GM18907 (cell line): Measurements from ENCODE around the gene ENPP5.
"Not testable (repeated sequence)": the region's sequence is repeated elsewhere in the genome, so short reads cannot be mapped to it uniquely, and the experiment has no call there.

Experiments
- ATAC-seq: cut with Tn5 transposase; IDR thresholded peaks from one replicate; pipeline ENCODE4 v1.9.1; 2021; ENCODE audit warnings: mild to moderate bottlenecking, moderate library complexity; ENCODE audit not compliant: unreplicated experiment

Gene ENPP5

DNA sequence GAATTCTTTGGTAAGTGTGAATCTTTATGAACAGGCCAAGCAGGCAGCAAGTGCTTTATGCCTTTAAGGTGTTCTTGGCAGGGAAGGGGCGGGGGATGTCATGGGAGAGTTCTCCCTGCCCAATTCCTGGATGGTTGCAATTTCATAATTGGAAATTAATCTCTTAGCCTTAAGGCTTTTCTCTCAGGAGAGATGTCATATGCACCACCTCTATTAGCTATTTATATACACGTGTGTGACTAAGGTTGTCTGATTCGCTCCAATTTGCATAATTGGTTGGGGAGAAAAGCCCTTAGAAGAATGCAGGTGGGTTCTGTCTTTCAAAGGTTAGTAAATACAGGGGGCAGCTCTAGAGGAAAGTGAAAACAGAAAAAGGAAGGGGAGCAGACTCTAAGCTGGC is 5.2 kb upstream of the ENPP5 start:
- ATAC-seq = peak; percentile 59

GRCh38 chr6:46175446-46175845 is 4.7 kb upstream of the ENPP5 start:
- ATAC-seq = peak; percentile 82

GRCh38 chr6:46174904-46175303 is 4.1 kb upstream of the ENPP5 start:
- no peak for ATAC-seq

GRCh38 chr6:46172176-46172575 is 1.4 kb upstream of the ENPP5 start:
- no peak for ATAC-seq

DNA sequence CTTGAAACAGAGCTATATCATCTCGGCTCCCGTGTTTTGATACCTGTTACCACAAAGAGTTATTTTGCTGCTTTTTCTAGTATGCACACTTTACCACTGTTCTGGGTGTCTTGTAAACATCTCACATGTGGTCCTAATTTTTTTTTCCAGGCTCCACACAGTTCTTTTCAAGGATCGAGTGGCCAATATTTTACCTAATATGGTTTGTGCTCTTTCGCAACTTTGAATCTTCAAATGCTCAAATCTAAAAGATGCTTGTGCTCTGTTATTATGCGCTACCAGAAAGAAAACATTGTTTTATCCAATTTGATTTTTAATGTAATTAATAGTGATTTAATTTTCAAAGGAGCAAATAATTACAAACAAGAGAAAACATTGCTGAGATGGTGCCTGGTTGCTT is 10.7 kb downstream of the ENPP5 start:
- no peak for ATAC-seq

GRCh38 chr6:46159229-46159628 is 11.6 kb downstream of the ENPP5 start:
- ATAC-seq = no peak

- no peak for ATAC-seq
Observed at GRCh38 chr6:46156701-46157100, 14.1 kb downstream of the ENPP5 start.

DNA sequence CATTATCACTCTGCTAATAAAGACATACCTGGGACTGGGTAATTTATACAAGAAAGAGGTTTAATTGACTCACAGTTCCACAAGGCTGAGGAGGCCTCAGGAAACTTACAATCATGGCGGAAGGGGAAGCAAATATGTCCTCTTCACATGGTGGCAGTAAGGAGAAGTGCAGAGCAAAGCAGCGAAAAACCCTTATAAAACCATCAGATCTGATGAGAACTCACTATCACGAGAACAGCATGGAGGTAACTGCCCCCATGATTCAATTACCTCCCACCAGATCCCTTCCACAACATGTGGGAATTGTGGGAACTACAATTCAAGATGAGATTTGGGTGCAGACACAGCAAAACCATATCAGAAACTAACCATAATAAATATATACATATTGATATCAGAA is 21.7 kb downstream of the ENPP5 start:
- ATAC-seq = not testable (repeated sequence)

GRCh38 chr6:46144270-46144669 is 26.5 kb downstream of the ENPP5 start:
- ATAC-seq = no peak

DNA sequence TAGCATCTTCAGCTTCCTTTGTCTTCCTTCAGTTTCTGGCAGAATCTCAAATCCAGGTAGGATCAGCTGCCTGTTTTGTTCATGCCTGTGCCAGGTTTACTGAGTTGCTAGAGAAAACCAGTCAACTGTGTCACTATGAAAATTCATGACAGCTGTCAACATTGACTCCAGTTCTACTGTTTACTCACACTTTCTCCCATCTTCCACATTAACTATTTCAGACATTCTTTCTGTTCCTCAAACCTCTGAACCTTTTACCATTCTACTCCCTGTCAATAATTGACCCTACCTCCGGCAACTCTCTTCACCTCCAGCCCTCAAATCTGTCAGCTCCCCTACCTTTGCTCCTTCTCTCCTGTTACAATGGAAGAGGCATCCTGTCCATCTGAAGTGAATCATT is 32.5 kb downstream of the ENPP5 start:
- ATAC-seq = peak; percentile 89

- ATAC-seq = peak; percentile 63
Observed at GRCh38 chr6:46137387-46137786, 33.4 kb downstream of the ENPP5 start.

- ATAC-seq = no peak
Observed at GRCh38 chr6:46136831-46137230, 33.9 kb downstream of the ENPP5 start.

GRCh38 chr6:46135176-46135575 is 35.6 kb downstream of the ENPP5 start:
- no peak for ATAC-seq

DNA sequence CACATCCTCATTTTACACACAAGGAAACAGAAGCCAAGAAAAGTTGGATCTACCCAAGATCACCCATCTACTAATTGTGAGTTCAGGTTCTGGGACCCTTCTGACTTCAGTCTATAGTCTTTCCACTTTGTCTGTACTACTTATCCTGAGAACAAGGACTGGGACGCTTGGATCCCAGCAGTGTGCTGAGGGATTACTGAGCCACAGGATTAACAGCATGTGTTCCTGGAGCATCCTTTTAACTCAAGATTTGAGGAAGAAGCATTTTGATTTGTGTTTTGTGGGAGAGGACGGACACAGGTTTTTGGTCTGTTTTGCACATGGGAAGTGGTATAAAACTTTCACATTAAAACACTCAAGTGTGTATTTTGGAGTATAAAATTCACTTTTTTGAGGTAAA is 36.6 kb downstream of the ENPP5 start:
- no peak for ATAC-seq

DNA sequence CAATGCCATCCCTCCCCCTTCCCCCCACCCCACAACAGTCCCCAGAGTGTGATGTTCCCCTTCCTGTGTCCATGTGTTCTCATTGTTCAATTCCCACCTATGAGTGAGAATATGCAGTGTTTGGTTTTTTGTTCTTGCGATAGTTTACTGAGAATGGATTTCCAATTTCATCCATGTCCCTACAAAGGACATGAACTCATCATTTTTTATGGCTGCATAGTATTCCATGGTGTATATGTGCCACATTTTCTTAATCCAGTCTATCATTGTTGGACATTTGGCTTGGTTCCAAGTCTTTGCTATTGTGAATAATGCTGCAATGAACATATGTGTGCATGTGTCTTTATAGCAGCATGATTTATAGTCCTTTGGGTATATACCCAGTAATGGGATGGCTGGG is 39.5 kb downstream of the ENPP5 start:
- not testable (repeated sequence) for ATAC-seq

- no peak for ATAC-seq
Observed at GRCh38 chr6:46130666-46131065, 40.1 kb downstream of the ENPP5 start.

GRCh38 chr6:46129629-46130511 is 40.9 kb downstream of the ENPP5 start, which contains the start of gene ENPP4:
Gene ENPP4, plus strand, starts transcription at chr6:46129989. Its CDS starts 9,595 bp downstream, at chr6:46139584.
- peak; percentile 95 for ATAC-seq

GRCh38 chr6:46129291-46129628 is 41.5 kb downstream of the ENPP5 start:
- ATAC-seq = peak; percentile 24

DNA sequence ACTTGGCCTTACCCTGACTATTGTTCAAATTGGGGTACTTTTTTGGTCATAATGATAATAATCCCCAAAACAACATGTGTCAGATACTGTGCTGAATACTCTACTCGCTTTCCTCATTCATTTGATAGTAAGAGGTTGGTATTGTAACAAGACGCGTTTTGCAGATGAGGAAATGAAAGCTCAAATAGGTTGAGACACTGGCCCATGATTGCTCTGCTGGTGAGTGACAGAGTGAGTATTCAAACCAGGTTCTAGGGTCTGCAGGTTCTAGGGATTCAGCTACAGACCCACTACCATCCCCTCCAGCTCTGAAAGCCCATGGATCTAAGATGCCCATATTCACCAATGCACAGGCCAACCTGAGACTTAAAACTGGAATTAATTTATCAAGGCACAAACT is 42.3 kb downstream of the ENPP5 start:
- peak; percentile 38 for ATAC-seq

DNA sequence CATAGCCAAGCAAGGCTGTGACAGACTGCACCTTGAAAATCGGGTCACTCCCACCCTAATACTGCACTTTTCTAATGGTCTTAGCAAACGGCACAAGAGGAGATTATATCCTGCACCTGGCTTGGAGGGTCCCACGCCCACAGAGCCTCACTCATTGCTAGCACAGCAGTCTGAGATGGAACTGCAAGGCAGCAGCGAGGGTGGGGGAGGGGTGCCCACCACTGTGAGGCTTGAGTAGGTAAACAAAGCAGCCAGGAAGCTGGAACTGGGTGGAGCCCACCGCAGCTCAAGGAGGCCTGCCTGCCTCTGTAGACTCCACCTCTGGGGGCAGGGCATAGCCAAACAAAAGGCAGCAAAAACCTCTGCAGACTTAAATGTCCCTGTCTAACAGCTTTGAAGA is 51.1 kb downstream of the ENPP5 start:
- not testable (repeated sequence) for ATAC-seq

DNA sequence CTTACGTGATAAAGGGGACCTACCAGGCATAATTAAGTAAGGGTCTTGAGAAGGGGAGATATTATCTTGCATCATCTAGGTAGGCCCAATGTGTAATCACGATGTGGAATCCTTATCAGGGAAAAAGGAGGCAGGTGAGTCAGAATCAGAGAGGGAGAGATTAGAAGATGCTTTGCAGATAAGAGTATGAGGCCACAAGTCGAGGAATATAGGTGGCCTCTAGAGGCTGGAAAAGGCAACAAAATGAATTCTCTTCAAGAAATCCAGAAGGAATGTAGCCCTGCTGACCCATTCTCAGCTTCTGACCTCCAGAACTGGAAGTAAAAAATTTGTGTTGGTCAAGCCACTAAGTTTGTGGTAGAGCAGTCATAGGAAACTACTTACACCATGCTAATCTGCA is 51.9 kb downstream of the ENPP5 start:
- no peak for ATAC-seq

GRCh38 chr6:46118157-46118556 is 52.6 kb downstream of the ENPP5 start:
- no peak for ATAC-seq

DNA sequence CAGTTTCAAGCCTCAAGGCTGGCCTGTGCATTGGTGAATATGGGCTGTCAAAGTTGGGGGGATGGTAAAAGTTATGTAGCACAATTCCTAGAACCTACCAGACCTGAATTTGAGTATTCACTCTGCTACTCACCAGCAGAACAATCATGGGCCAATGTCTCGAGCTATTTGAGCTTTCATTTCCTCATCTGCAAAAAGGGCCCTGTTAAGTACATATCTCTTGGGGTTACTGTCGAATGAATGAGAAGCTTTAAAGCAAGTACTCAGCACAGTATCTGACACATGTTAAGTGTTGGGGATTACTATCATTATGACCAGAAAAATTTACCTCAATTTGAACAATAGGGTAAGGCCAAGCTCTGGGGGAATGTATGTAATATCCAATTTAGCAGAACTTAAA is 54.5 kb downstream of the ENPP5 start:
- peak; percentile 58 for ATAC-seq
